HAP-1 (cell line): Measurements from ENCODE around the gene YBX1.
"Not testable (repeated sequence)": the region's sequence is repeated elsewhere in the genome, so short reads cannot be mapped to it uniquely, and the experiment has no call there.

Experiments used
- DNase-seq, 2 experiments: peaks; one replicate each; pipeline ENCODE4 v3.0.0-alpha.2; 2016 to 2020; ENCODE audit warnings: low spot score in 2 of 2
- H3K27me3 ChIP-seq: fragments of 250-450 bp; sonication (Bioruptor Pico); 2 replicates; pipeline ENCODE4 v1.5.1; 2020; ENCODE audit warnings: low read depth, mild to moderate bottlenecking, moderate library complexity
- H3K36me3 ChIP-seq: fragments of 250-450 bp; sonication (Bioruptor Pico); replicated peaks from 2 replicates; pipeline ENCODE4 v1.5.1; 2020; ENCODE audit warnings: mild to moderate bottlenecking
- H3K4me1 ChIP-seq: fragments of 250-450 bp; sonication (Bioruptor Pico); 2 replicates; pipeline ENCODE4 v1.5.1; 2020; ENCODE audit warnings: mild to moderate bottlenecking
- H3K4me3 ChIP-seq: fragments of 250-450 bp; sonication (Bioruptor Pico); 2 replicates; pipeline ENCODE4 v1.5.1; 2020; ENCODE audit warnings: mild to moderate bottlenecking, moderate library complexity
- H3K9me3 ChIP-seq: fragments of 250-450 bp; sonication (Bioruptor Pico); 2 replicates; pipeline ENCODE4 v1.5.1; 2020; ENCODE audit warnings: mild to moderate bottlenecking, moderate library complexity
- in situ Hi-C: fragments of 300-500 bp; cut with MboI; formaldehyde crosslinking; loops from 3 replicates; pipeline ENCODE4 v1.14.3; 2020; ENCODE audit warnings: low sequenced_read_pairs, inconsistent platforms, mixed read lengths

YBX1 gene

GRCh38 chr1:42679364-42679983, 2.7 kb upstream of the YBX1 start:
- H3K4me3 ChIP-seq, result no peak overlapping the region
- H3K9me3 ChIP-seq, result no peaks in the 10 kb centered on the region
- H3K27me3 ChIP-seq, result no peaks in the 10 kb centered on the region
- peaks cover 12% of the 10 kb centered on the region for H3K4me1 ChIP-seq
- DNase-seq, result no peak
- in situ Hi-C loops, result no loop called here
- H3K36me3 ChIP-seq, result peaks cover 32% of the 10 kb centered on the region

GRCh38 chr1:42680055-42680454, 2.2 kb upstream of the YBX1 start:
- Histone ChIP-seq H3K9me3 (no peaks in the 10 kb centered on the region), H3K4me3 (peak overlapping the region; percentile 85), H3K27me3 (no peaks in the 10 kb centered on the region), H3K4me1 (peaks cover 16% of the 10 kb centered on the region), H3K36me3 (peaks cover 32% of the 10 kb centered on the region)
- DNase-seq, result no peak
- in situ Hi-C loops, result no loop called here

DNA sequence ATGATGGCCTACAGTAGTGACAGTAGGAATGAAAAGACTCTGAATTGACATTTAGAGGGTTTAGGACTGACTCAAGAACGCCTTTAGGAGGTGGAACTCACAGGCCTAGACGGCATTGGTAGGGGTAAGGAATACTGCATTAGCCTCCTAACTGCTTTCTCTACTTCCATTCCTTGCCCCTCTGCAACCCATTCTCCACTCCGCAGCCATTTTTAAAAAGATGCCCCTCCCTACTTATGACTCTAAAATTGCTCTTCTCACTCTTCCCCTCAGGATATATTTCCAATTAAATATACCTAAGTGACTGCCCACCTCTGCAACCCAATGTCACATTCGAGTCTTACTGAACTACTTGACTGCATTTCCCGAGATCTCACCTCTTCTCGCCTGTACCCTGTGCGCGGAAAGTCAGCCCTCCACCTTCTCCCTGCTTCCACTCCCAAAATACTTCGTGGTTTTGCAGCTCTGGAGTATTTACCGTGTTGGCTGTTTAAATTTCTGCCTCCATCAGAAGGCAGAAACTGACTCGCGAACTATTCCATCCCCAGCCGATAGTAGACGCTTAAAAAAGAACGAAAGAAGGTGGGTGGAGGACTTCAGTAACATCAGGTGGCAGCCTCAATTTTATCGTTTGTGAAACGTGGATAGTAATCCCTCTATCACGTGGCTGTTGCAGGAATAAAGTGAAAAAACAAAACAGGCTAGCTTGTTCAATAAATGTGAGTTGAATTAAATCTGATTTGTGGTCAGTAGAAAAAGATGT, 1.1 kb upstream of the YBX1 start:
- H3K9me3 ChIP-seq, result no peaks in the 10 kb centered on the region
- peaks cover 34% of the 10 kb centered on the region for H3K36me3 ChIP-seq
- H3K27me3 ChIP-seq, result no peaks in the 10 kb centered on the region
- DNase-seq, result peak in 1 of 2 experiments; percentile 16
- H3K4me3 ChIP-seq, result peak overlapping the region; percentile 85
- peaks cover 21% of the 10 kb centered on the region for H3K4me1 ChIP-seq
- in situ Hi-C loops, result no loop called here

DNA sequence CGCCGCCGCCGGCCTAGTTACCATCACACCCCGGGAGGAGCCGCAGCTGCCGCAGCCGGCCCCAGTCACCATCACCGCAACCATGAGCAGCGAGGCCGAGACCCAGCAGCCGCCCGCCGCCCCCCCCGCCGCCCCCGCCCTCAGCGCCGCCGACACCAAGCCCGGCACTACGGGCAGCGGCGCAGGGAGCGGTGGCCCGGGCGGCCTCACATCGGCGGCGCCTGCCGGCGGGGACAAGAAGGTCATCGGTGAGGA, 193 bp downstream of the YBX1 start:
- DNase-seq, in situ Hi-C loops, H3K9me3 ChIP-seq, H3K27me3 ChIP-seq: not testable (repeated sequence)
- peak overlapping the region; percentile 85 for H3K4me3 ChIP-seq
- peaks cover 31% of the 10 kb centered on the region for H3K4me1 ChIP-seq
- peaks cover 47% of the 10 kb centered on the region for H3K36me3 ChIP-seq

GRCh38 chr1:42682739-42683531, 717 bp downstream of the YBX1 start:
- Histone ChIP-seq H3K36me3 (peaks cover 52% of the 10 kb centered on the region), H3K27me3 (no peaks in the 10 kb centered on the region), H3K9me3 (no peaks in the 10 kb centered on the region), H3K4me3 (peak overlapping the region; percentile 85), H3K4me1 (peaks cover 34% of the 10 kb centered on the region)
- DNase-seq, result peak; percentile 28 to 56
- in situ Hi-C loops, result no loop called here

DNA sequence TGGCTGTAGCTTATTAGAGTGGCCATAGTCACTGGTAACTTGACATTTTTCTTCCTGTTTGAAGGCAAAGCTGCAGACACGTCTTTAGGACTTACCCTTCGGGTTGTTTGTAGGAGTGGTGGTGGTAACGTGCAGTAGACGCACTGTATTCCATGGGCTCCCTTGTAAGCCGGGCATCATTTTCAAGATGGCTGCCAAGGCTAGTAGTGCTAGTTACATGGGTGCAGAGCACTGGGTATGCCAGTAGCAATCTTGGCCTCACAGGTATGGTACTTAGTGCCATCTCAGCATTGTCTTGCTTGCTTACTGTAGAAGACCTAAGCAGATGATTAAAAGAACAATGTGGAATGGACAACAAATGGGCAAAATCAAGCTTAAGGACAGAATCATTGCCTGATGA, 1.9 kb downstream of the YBX1 start:
- H3K4me3 ChIP-seq, result peak overlapping the region; percentile 85
- H3K27me3 ChIP-seq, result no peaks in the 10 kb centered on the region
- peak; percentile 45 to 63 for DNase-seq
- H3K4me1 ChIP-seq, result peaks cover 46% of the 10 kb centered on the region
- in situ Hi-C loops, result no loop called here
- peaks cover 64% of the 10 kb centered on the region for H3K36me3 ChIP-seq
- no peaks in the 10 kb centered on the region for H3K9me3 ChIP-seq

- Histone ChIP-seq H3K4me1 (peaks cover 40% of the 10 kb centered on the region), H3K27me3 (no peaks in the 10 kb centered on the region), H3K4me3 (no peak overlapping the region; the same call in 1 of the 2 replicates), H3K36me3 (peaks cover 79% of the 10 kb centered on the region), H3K9me3 (no peaks in the 10 kb centered on the region)
- DNase-seq, result no peak
- in situ Hi-C loops, result no loop called here
Observed at GRCh38 chr1:42686418-42686817, 4.2 kb downstream of the YBX1 start.

GRCh38 chr1:42689912-42690311, 7.7 kb downstream of the YBX1 start:
- H3K4me3 ChIP-seq, result no peak overlapping the region
- H3K9me3 ChIP-seq, result no peaks in the 10 kb centered on the region
- no peak for DNase-seq
- peaks cover 36% of the 10 kb centered on the region for H3K4me1 ChIP-seq
- no peaks in the 10 kb centered on the region for H3K27me3 ChIP-seq
- in situ Hi-C loops, result no loop called here
- H3K36me3 ChIP-seq, result peaks cover 89% of the 10 kb centered on the region

DNA sequence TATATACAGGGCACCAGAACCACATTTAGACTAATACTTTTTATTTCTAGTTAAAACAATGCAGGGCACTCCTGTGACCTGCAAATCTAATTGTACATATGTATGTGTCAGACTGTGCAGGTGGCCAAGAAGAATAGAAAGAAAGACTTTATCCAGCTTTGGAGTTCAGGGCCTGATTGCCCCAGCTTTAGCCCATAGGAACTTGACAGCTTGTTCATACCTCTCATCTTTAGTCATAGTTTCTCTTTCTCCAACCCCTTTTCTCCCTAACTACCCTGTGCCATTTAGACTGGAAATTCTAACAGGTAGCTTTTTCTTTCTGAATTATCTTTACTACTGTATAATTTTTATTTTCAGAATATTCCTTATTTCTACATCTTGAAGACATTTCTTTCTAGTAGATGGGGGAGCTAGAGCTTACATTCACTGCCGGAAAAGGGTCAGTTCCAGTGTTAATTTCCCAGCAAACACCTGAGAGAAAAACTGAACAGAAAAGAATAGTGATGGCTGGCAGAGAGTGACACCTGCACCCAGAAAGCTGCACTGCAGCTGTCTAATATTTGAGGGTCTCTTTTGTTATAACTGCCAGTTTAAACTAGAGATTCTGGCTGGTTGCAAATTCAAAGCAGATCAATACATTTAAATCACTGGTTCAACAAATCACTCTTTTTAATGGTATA, 8.4 kb downstream of the YBX1 start:
- in situ Hi-C loops, result no loop called here
- H3K4me3 ChIP-seq, result no peak overlapping the region

DNA sequence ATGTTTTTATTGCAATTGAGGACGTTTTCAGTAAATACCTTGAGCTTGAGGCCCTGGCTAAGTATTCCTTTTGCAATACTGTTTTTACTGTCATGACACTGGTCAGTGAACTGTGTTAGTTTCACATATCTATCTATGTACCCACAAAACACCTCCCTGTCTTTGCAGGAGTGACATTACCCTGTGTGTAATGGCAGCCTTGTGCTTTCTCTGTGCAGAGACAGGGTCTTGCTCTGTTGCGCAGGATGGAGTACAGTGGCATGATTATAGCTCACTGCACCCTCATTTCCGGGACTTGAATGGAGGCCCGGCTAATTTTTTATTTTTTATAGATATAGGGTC, 8.9 kb downstream of the YBX1 start:
- H3K4me1 ChIP-seq, result peaks cover 29% of the 10 kb centered on the region
- peaks cover 89% of the 10 kb centered on the region for H3K36me3 ChIP-seq
- DNase-seq, result no peak
- in situ Hi-C loops, result no loop called here
- H3K9me3 ChIP-seq, result no peaks in the 10 kb centered on the region
- no peak overlapping the region for H3K4me3 ChIP-seq
- no peaks in the 10 kb centered on the region for H3K27me3 ChIP-seq

More for the DNA sequence above, 8.4 kb downstream of the YBX1 start:
- H3K4me1 ChIP-seq, result peaks cover 34% of the 10 kb centered on the region
- peaks cover 89% of the 10 kb centered on the region for H3K36me3 ChIP-seq
- H3K9me3 ChIP-seq, result no peaks in the 10 kb centered on the region
- no peaks in the 10 kb centered on the region for H3K27me3 ChIP-seq
- no peak for DNase-seq

- Histone ChIP-seq H3K27me3 (no peaks in the 10 kb centered on the region), H3K9me3 (no peaks in the 10 kb centered on the region), H3K4me3 (no peak overlapping the region), H3K4me1 (peaks cover 20% of the 10 kb centered on the region), H3K36me3 (peaks cover 89% of the 10 kb centered on the region)
- in situ Hi-C loops, result no loop called here
- no peak for DNase-seq
Observed at GRCh38 chr1:42692461-42692860, 10.2 kb downstream of the YBX1 start.

DNA sequence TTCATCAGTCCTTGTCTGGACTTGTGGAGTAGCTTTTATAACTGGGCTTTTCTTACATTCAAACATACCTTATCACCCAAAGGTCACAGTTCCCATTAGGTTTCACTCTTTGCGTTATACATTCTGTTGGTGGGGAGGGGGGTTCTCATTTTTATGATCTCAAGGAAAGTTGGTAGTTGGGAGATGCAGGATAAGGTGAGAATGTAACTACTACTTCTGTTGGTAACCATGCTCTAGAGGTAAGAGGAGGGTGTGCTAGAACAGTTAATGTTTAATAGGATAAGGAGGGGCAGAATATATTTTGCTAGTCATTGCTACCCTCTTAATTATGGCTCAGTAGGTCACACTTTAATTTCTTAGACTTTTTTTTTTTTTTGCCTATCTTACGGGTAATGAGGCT, 10.7 kb downstream of the YBX1 start:
- DNase-seq, result no peak
- Histone ChIP-seq H3K4me1 (peaks cover 17% of the 10 kb centered on the region), H3K27me3 (no peaks in the 10 kb centered on the region), H3K36me3 (peaks cover 89% of the 10 kb centered on the region), H3K9me3 (no peaks in the 10 kb centered on the region), H3K4me3 (no peak overlapping the region)
- in situ Hi-C loops, result no loop called here

GRCh38 chr1:42698081-42698813, 16.0 kb downstream of the YBX1 start:
- H3K9me3 ChIP-seq, result no peaks in the 10 kb centered on the region
- in situ Hi-C loops, result no loop called here
- no peak overlapping the region for H3K4me3 ChIP-seq
- peaks cover 100% of the 10 kb centered on the region for H3K36me3 ChIP-seq
- H3K4me1 ChIP-seq, result no peaks in the 10 kb centered on the region
- DNase-seq, result no peak
- H3K27me3 ChIP-seq, result no peaks in the 10 kb centered on the region
